B cell (primary cell): ENCODE results near the gene CORO2A.

Experiments
- CTCF ChIP-seq: fragments of 200-600 bp; IDR thresholded peaks from one replicate; pipeline ENCODE4 v1.8.0; 2022; ENCODE audit warnings: antibody characterized with exemption, mild to moderate bottlenecking
- EZH2 ChIP-seq: IDR thresholded peaks from 2 replicates; pipeline ENCODE4 v1.6.1; 2012; ENCODE audit warnings: borderline replicate concordance, low read depth, mild to moderate bottlenecking, moderate library complexity, low read length; ENCODE audit not compliant: insufficient read depth, poor library complexity, severe bottlenecking

- TF ChIP-seq CTCF, result no peak
- TF ChIP-seq EZH2, result no peak
Observed at GRCh38 chr9:98135558-98135934, 56.9 kb downstream of the CORO2A start.
